Measurements from ENCODE around the gene TNFAIP8L3. TPM values are rescaled to one million over a fixed set of nuclear protein-coding genes. Genes with fewer than 3 reads are reported as not detected.

Gene TNFAIP8L3
- total RNA-seq, 1 experiment from 2014 or later, result not detected

- H3K27ac Mint-ChIP-seq (ENCODE audit: unreplicated experiment), result no peak overlapping the region
- H3K9me3 Mint-ChIP-seq (ENCODE audit: unreplicated experiment), result no peaks in the 10 kb centered on the region
- peaks cover 21% of the 10 kb centered on the region for H3K4me1 Mint-ChIP-seq (ENCODE audit: low read depth, unreplicated experiment)
- no peaks in the 10 kb centered on the region for H3K4me1 ChIP-seq
- TF ChIP-seq CTCF (IDR thresholded peaks at IDR 0.05; ENCODE audit: insufficient read depth in 1 of 2, low read depth in 1 of 2, low read length in 1 of 2, severe bottlenecking in 1 of 2, unreplicated experiment in 1 of 2), result no peak
- no peaks in the 10 kb centered on the region for H3K9me3 ChIP-seq
- peak in 1 of 2 experiments; percentile 22 for DNase-seq
- no peak overlapping the region for H3K4me3 Mint-ChIP-seq (ENCODE audit: unreplicated experiment)
- H3K27me3 Mint-ChIP-seq (ENCODE audit: insufficient read depth, unreplicated experiment), result no peaks in the 10 kb centered on the region
- H3K4me3 ChIP-seq (ENCODE audit: low read depth, low read length), result no peak overlapping the region
- CTCF ChIA-PET, result interaction anchor here (0.6 kb wide), 1 partner anchor 29 kb away, joined by 6 read pairs; no protein-coding TSS in a partner anchor
- H3K36me3 ChIP-seq (ENCODE audit: control insufficient read depth, insufficient read depth, low read length), result no peaks in the 10 kb centered on the region
- intact Hi-C loops (cut with micrococcal nuclease; ENCODE audit: unreplicated experiment), result no loop called here
- BruUV-seq (replicated peaks), result no TSS peak
- H3K36me3 Mint-ChIP-seq (ENCODE audit: insufficient read depth, unreplicated experiment), result no peaks in the 10 kb centered on the region
- POLR2A ChIA-PET, result no interaction called here
- H3K27me3 ChIP-seq (replicated peaks; ENCODE audit: control insufficient read depth, insufficient read depth, low read length), result no peaks in the 10 kb centered on the region
Observed at GRCh38 chr15:51079226-51079625, 15.5 kb downstream of the TNFAIP8L3 start.

DNA sequence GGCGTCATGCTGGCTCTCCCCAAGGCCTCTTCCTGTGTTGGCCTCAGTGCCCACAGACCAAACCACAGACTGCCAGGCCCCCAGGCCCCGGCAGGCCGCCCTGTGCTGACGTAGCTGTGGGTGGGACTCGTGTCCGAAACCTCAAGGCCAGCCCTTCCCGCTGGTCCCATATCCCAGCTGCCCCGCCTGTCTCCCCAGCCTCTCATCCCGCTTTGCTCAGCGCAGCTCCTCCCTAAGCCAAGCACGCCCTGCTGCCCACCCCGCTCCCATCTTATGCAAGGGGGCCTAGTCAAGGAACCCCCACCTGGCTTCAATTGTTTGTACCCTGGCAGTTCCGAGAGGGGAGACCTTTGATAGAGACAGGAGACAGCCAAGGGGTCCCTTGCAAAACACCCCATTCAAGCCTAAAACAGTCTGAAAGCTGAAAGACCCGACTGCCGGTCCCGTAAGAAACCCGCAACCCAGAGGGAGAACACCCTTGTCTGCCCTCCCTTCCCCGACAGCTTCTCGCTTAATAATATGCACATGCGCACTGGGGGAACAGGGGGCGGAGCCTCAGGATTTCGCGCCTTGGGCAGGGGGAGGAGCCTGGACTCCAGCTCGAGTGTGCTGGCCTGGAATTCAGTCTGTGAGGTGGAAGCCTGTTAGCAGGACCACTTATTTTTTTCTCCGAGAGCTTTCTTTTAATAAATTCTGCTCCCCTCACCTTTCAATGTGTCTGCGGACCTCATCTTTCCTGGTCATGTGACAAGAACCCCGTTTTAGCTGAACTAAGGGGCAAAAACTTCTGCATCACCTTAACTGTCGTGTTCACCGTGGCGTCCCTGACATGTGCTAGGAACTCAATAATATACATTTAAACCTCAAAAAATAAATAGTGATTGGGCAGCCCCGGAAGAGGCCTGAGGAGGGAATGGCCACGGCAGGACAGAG is 17.2 kb downstream of the TNFAIP8L3 start:
- no peak for DNase-seq
- Mint-ChIP-seq H3K36me3 (ENCODE audit: insufficient read depth, unreplicated experiment) (no peaks in the 10 kb centered on the region), H3K27me3 (ENCODE audit: insufficient read depth, unreplicated experiment) (no peaks in the 10 kb centered on the region), H3K9me3 (ENCODE audit: unreplicated experiment) (no peaks in the 10 kb centered on the region), H3K4me3 (ENCODE audit: unreplicated experiment) (no peak overlapping the region), H3K4me1 (ENCODE audit: low read depth, unreplicated experiment) (peaks cover 18% of the 10 kb centered on the region), H3K27ac (ENCODE audit: unreplicated experiment) (no peak overlapping the region)
- Histone ChIP-seq H3K9me3 (no peaks in the 10 kb centered on the region), H3K4me3 (ENCODE audit: low read depth, low read length) (no peak overlapping the region), H3K36me3 (ENCODE audit: control insufficient read depth, insufficient read depth, low read length) (no peaks in the 10 kb centered on the region), H3K4me1 (no peaks in the 10 kb centered on the region), H3K27me3 (replicated peaks; ENCODE audit: control insufficient read depth, insufficient read depth, low read length) (no peaks in the 10 kb centered on the region)
- CTCF ChIA-PET, result no interaction called here
- no peak for TF ChIP-seq CTCF (IDR thresholded peaks at IDR 0.05; ENCODE audit: insufficient read depth in 1 of 2, low read depth in 1 of 2, low read length in 1 of 2, severe bottlenecking in 1 of 2, unreplicated experiment in 1 of 2)
- POLR2A ChIA-PET, result no interaction called here
- intact Hi-C loops (cut with micrococcal nuclease; ENCODE audit: unreplicated experiment), result no loop called here
- BruUV-seq (replicated peaks), result no TSS peak

DNA sequence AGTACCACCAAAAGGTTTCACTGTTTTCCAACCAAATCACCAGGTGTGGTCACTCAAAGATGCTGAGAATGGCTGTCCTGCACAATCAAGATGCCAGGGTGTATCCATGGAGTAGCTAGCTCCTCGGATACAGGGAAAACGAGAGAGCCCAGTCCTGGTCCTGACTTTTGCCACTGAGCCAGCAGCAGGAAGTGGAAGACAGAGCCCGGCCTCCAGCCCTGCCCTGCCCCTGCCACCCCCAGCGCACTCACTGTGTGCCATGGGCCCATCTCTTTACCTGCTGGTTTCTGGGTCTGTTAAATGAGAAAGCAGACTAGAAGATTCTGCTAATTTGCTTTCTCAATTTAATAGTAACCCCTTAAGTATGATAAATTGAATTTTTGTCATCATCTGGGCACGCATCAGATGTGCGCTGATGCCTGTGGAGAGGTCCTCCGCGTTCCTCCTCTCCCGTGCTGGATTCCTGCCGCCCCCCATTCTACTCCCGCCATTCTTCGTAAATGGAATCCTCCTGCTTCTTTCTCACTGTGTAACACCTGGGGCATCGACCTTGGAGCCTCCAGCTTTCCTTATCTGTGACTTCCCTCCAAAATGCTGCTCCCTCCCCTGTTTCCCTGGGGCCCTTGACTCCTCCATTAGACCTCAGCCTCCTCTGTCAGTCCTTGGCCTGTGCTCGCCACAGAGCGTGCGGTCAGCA is 18.0 kb downstream of the TNFAIP8L3 start:
- H3K4me1 Mint-ChIP-seq (ENCODE audit: low read depth, unreplicated experiment), result peaks cover 18% of the 10 kb centered on the region
- H3K4me3 ChIP-seq (ENCODE audit: low read depth, low read length), result no peak overlapping the region
- no peaks in the 10 kb centered on the region for H3K9me3 ChIP-seq
- no peak for TF ChIP-seq CTCF (IDR thresholded peaks at IDR 0.05; ENCODE audit: insufficient read depth in 1 of 2, low read depth in 1 of 2, low read length in 1 of 2, severe bottlenecking in 1 of 2, unreplicated experiment in 1 of 2)
- H3K4me1 ChIP-seq, result no peaks in the 10 kb centered on the region
- CTCF ChIA-PET, result no interaction called here
- no TSS peak for BruUV-seq (replicated peaks)
- H3K4me3 Mint-ChIP-seq (ENCODE audit: unreplicated experiment), result no peak overlapping the region
- no peaks in the 10 kb centered on the region for H3K9me3 Mint-ChIP-seq (ENCODE audit: unreplicated experiment)
- intact Hi-C loops (cut with micrococcal nuclease; ENCODE audit: unreplicated experiment), result no loop called here
- no peaks in the 10 kb centered on the region for H3K36me3 Mint-ChIP-seq (ENCODE audit: insufficient read depth, unreplicated experiment)
- no peaks in the 10 kb centered on the region for H3K27me3 ChIP-seq (replicated peaks; ENCODE audit: control insufficient read depth, insufficient read depth, low read length)
- no peak overlapping the region for H3K27ac Mint-ChIP-seq (ENCODE audit: unreplicated experiment)
- H3K36me3 ChIP-seq (ENCODE audit: control insufficient read depth, insufficient read depth, low read length), result no peaks in the 10 kb centered on the region
- H3K27me3 Mint-ChIP-seq (ENCODE audit: insufficient read depth, unreplicated experiment), result no peaks in the 10 kb centered on the region
- POLR2A ChIA-PET, result no interaction called here
- no peak for DNase-seq

Data from Caco-2 (cell line).